OCI-LY3 (cell line): Measurements from ENCODE around the gene SIGMAR1.
A peak's percentile ranks its signal among the peaks of the same experiment; 100 is the strongest.

Experiments
- H2AFZ ChIP-seq: fragments of 200-600, 300-600 bp; shearing (Covaris generic); 2 replicates; pipeline ENCODE4 v1.6.0; 2014; ENCODE audit warnings: antibody characterized with exemption, low read depth, low read length
- H3K27ac ChIP-seq: fragments of 200-600, 300-600 bp; sonication (generic); 2 replicates; pipeline ENCODE4 v1.5.1; 2014; ENCODE audit warnings: mild to moderate bottlenecking, low read length, moderate library complexity, mixed read lengths
- H3K27me3 ChIP-seq: fragments of 200-600, 300-600 bp; sonication (generic); 2 replicates; pipeline ENCODE4 v1.6.1; 2014; ENCODE audit warnings: low read depth, low read length, mixed read lengths
- H3K36me3 ChIP-seq: fragments of 200-600, 300-600 bp; sonication (generic); replicated peaks from 2 replicates; pipeline ENCODE3; 2014; ENCODE audit warnings: low read depth, low read length, mixed read lengths
- H3K4me1 ChIP-seq: fragments of 300-600, 200-600 bp; sonication (generic); 2 replicates; pipeline ENCODE4 v1.6.1; 2014; ENCODE audit warnings: low read length, mixed read lengths
- H3K4me2 ChIP-seq: fragments of 200-600, 300-600 bp; sonication (generic); 2 replicates; pipeline ENCODE4 v1.6.1; 2014; ENCODE audit warnings: low read length, mixed read lengths
- H3K4me3 ChIP-seq: fragments of 300-600, 200-600 bp; sonication (generic); 2 replicates; pipeline ENCODE4 v1.5.1; 2014; ENCODE audit warnings: antibody characterized with exemption, mild to moderate bottlenecking, low read length, moderate library complexity
- H3K79me2 ChIP-seq: fragments of 300-600, 200-600 bp; shearing (Covaris generic); 2 replicates; pipeline ENCODE4 v1.6.1; 2014; ENCODE audit warnings: mild to moderate bottlenecking, low read length, mixed read lengths
- H3K9ac ChIP-seq: fragments of 300-600, 200-600 bp; shearing (Covaris generic); 2 replicates; pipeline ENCODE4 v1.6.0; 2014; ENCODE audit warnings: mild to moderate bottlenecking, low read length, moderate library complexity
- H3K9me3 ChIP-seq: fragments of 200-600, 300-600 bp; shearing (Covaris generic); 2 replicates; pipeline ENCODE4 v1.6.1; 2014; ENCODE audit warnings: low read length, mixed read lengths; ENCODE audit not compliant: insufficient read depth
- H4K20me1 ChIP-seq: fragments of 200-600, 300-600 bp; sonication (generic); 2 replicates; pipeline ENCODE4 v1.6.1; 2016; ENCODE audit warnings: low read length, mixed read lengths; ENCODE audit not compliant: insufficient read depth
- EZH2phosphoT487 ChIP-seq: fragments of 200-600 bp; shearing (Covaris generic); IDR thresholded peaks from 2 replicates; pipeline ENCODE4 v1.6.1; 2018; ENCODE audit warnings: antibody characterized with exemption, mixed run types, low read depth
- TF ChIP-seq, protein P1 (sequence below): fragments of 200-600, 300-600 bp; sonication (generic); IDR thresholded peaks from 2 replicates; pipeline ENCODE4 v1.5.1; 2014; ENCODE audit warnings: antibody characterized with exemption, low read length, low read depth

SIGMAR1 gene

DNA sequence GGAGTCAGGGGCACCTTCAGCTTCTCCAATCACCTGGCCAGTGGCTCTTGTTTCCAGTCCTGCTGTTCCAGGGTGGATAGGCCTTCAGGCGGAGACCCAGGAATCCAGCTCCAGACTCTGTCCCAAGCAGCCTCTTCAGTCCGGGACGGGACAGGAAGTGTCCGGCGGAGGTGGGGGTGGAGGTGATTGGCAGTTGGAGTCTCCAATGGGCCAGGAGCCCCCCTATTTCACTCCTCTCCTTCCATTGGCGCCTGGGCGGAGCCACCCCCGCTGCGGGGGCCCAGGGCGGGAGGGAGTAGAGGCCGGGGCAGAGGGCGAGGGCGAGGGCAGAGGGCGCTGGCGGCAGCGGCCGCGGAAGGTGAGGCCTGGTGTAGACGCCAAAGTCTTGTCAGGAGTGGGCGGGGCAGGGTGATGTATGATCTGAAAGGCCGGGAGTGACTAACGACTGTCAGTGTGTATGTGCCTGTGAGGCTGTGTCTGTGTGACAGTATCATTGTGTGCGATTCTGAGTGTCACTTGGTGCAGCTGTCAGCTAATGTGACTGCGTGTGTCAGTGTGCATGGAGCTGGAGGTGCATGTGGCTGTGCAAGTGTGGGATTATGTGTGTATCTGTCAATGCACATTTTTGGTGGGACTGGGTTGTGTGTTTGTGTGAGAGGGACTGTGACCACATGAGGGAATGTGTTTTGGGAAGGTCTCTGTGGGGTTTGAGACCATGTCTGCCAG is 14.5 kb upstream of the SIGMAR1 start, which contains the start of gene IL11RA:
Gene IL11RA, plus strand, starts transcription at position 310 of the 726 bp plus-strand sequence. CDS start 3,033 bp downstream, outside the sequence.
- H3K4me2 ChIP-seq: peak within 1 kb of the TSS; percentile 62
- no peak within 1 kb of the TSS for H3K27ac ChIP-seq
- no peak within 1 kb of the TSS for H2AFZ ChIP-seq
- H3K4me3 ChIP-seq: peak within 1 kb of the TSS; percentile 48
- H3K4me1 ChIP-seq: peaks cover 8% of the 10 kb centered on the region
- TF ChIP-seq, protein P1, sequence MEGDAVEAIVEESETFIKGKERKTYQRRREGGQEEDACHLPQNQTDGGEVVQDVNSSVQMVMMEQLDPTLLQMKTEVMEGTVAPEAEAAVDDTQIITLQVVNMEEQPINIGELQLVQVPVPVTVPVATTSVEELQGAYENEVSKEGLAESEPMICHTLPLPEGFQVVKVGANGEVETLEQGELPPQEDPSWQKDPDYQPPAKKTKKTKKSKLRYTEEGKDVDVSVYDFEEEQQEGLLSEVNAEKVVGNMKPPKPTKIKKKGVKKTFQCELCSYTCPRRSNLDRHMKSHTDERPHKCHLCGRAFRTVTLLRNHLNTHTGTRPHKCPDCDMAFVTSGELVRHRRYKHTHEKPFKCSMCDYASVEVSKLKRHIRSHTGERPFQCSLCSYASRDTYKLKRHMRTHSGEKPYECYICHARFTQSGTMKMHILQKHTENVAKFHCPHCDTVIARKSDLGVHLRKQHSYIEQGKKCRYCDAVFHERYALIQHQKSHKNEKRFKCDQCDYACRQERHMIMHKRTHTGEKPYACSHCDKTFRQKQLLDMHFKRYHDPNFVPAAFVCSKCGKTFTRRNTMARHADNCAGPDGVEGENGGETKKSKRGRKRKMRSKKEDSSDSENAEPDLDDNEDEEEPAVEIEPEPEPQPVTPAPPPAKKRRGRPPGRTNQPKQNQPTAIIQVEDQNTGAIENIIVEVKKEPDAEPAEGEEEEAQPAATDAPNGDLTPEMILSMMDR: no peak
- TF ChIP-seq EZH2phosphoT487: no peak
- H3K79me2 ChIP-seq: peaks cover 9% of the 10 kb centered on the region
- H3K9me3 ChIP-seq: no peaks in the 10 kb centered on the region
- H3K9ac ChIP-seq: no peak within 1 kb of the TSS
- H3K36me3 ChIP-seq: peaks cover 19% of the 10 kb centered on the region
- peaks cover 3% of the 10 kb centered on the region; the same call in 1 of the 2 replicates for H4K20me1 ChIP-seq
- no peaks in the 10 kb centered on the region for H3K27me3 ChIP-seq

DNA sequence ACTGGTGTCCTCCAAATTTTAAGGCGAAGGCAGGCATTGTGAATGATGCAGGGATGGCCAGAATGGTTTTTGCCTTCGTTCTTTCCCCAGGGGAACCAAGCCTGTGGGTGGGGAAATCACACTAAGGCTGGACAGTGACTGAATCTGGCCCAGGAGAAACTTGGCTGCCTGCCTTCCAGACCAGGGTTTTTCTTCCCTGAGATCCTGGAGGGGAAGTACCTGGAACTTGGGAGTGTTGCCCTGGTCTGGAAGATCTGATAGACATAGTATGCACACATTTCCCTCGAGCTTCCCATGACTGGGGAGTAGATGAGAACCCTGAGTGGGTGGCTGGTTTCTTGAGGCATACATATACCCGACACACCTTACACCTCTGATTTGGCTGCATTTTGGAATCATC is 13.7 kb upstream of the SIGMAR1 start:
- Histone ChIP-seq H3K9ac (no peak overlapping the region), H3K36me3 (peaks cover 19% of the 10 kb centered on the region), H3K9me3 (no peaks in the 10 kb centered on the region), H3K79me2 (peaks cover 13% of the 10 kb centered on the region), H3K27me3 (no peaks in the 10 kb centered on the region), H3K4me3 (no peak overlapping the region), H4K20me1 (peaks cover 3% of the 10 kb centered on the region; the same call in 1 of the 2 replicates), H3K4me2 (no peak overlapping the region), H3K27ac (no peak overlapping the region), H2AFZ (no peak overlapping the region), H3K4me1 (peaks cover 8% of the 10 kb centered on the region)
- no peak for TF ChIP-seq EZH2phosphoT487
- TF ChIP-seq, protein P1: no peak

- H3K36me3 ChIP-seq: peaks cover 19% of the 10 kb centered on the region
- H3K79me2 ChIP-seq: peaks cover 13% of the 10 kb centered on the region
- peaks cover 3% of the 10 kb centered on the region; the same call in 1 of the 2 replicates for H4K20me1 ChIP-seq
- no peaks in the 10 kb centered on the region for H3K27me3 ChIP-seq
- TF ChIP-seq EZH2phosphoT487: no peak
- TF ChIP-seq, protein P1: no peak
- no peak overlapping the region for H3K27ac ChIP-seq
- H3K9me3 ChIP-seq: no peaks in the 10 kb centered on the region
- no peak overlapping the region for H3K9ac ChIP-seq
- peaks cover 13% of the 10 kb centered on the region for H3K4me1 ChIP-seq
- H3K4me2 ChIP-seq: no peak overlapping the region
- no peak overlapping the region for H2AFZ ChIP-seq
- no peak overlapping the region for H3K4me3 ChIP-seq
Measured at GRCh38 chr9:34650816-34651215, 13.2 kb upstream of the SIGMAR1 start.

- Histone ChIP-seq H3K36me3 (peaks cover 19% of the 10 kb centered on the region), H4K20me1 (peaks cover 3% of the 10 kb centered on the region; the same call in 1 of the 2 replicates), H3K79me2 (peaks cover 13% of the 10 kb centered on the region), H3K27ac (no peak overlapping the region), H3K4me1 (peaks cover 13% of the 10 kb centered on the region), H3K27me3 (no peaks in the 10 kb centered on the region), H3K9me3 (no peaks in the 10 kb centered on the region), H2AFZ (no peak overlapping the region), H3K4me3 (no peak overlapping the region), H3K9ac (no peak overlapping the region), H3K4me2 (no peak overlapping the region)
- TF ChIP-seq EZH2phosphoT487: no peak
- TF ChIP-seq, protein P1: no peak
Measured at GRCh38 chr9:34648673-34649072, 11.1 kb upstream of the SIGMAR1 start.
